ENCODE results near the gene PIPOX. TPM values are rescaled to one million over a fixed set of nuclear protein-coding genes. Genes with fewer than 3 reads are reported as not detected.

PIPOX gene
- total and polyA plus RNA-seq, 2 of the 8 experiments (the other 6 are each of a cell fraction or from before 2014, with no cell fraction given), result 57.2 to 99.6 TPM

GRCh38 chr17:29063992-29064391, 21.1 kb downstream of the PIPOX start:
- Histone ChIP-seq H4K91ac (replicated peaks; ENCODE audit: insufficient read length, low read length) (no peak overlapping the region), H3K79me1 (ENCODE audit: low read depth, low read length) (no peaks in the 10 kb centered on the region), H3K4me2 (ENCODE audit: insufficient read depth in 1 of 2, low read depth in 2 of 2, low read length in 2 of 2) (no peak overlapping the region), H2BK20ac (ENCODE audit: low read length) (no peak overlapping the region), H3K9me3 (ENCODE audit: insufficient read depth in 2 of 2, low read depth in 1 of 2, low read length in 1 of 2) (no peaks in the 10 kb centered on the region), H2BK5ac (ENCODE audit: low read depth, low read length) (no peak overlapping the region), H2AFZ (ENCODE audit: low read length) (no peak overlapping the region), H3K27ac (ENCODE audit: low read depth, low read length) (no peak overlapping the region), H3K56ac (replicated peaks; ENCODE audit: insufficient read length, low read depth, low read length) (no peak overlapping the region), H4K5ac (ENCODE audit: insufficient read length, low read depth, low read length) (no peak overlapping the region), H3K79me2 (ENCODE audit: control insufficient read depth in 1 of 2, insufficient read depth in 2 of 2, low read length in 2 of 2) (no peaks in the 10 kb centered on the region), H3K36me3 (ENCODE audit: control insufficient read depth in 2 of 4, insufficient read depth in 4 of 4, low read length in 3 of 4) (no peaks in the 10 kb centered on the region), H4K20me1 (replicated peaks in 1 of 2; ENCODE audit: control insufficient read depth in 1 of 2, insufficient read depth in 2 of 2, low read length in 2 of 2) (no peaks in the 10 kb centered on the region), H3K18ac (ENCODE audit: extremely low read depth, low read length) (no peak overlapping the region), H3K4me1 (replicated peaks in 1 of 4; ENCODE audit: control insufficient read depth in 3 of 4, insufficient read depth in 4 of 4, low read length in 3 of 4) (peaks cover 12 to 29% (median 18%) of the 10 kb centered on the region in 4 experiments), H3K27me3 (replicated peaks in 1 of 4; ENCODE audit: control insufficient read depth in 3 of 4, extremely low read depth in 1 of 4, insufficient read depth in 3 of 4, low read length in 3 of 4) (0 out of 7 replicates have a peak, but pooled peaks cover 0 to 2% (median 0%) of the 10 kb centered on the region in 4 experiments), H4K8ac (ENCODE audit: extremely low read depth, insufficient read depth, low read length) (no peak overlapping the region), H2BK120ac (replicated peaks; ENCODE audit: low read depth, low read length) (no peak overlapping the region), H2AK5ac (ENCODE audit: low read depth, low read length) (no peak overlapping the region), H3K23me2 (ENCODE audit: low read depth, low read length) (no peaks in the 10 kb centered on the region), H3K4ac (replicated peaks; ENCODE audit: insufficient read length, low read depth, low read length) (no peak overlapping the region), H3K4me3 (ENCODE audit: extremely low read depth in 1 of 4, insufficient read depth in 2 of 4, low read depth in 3 of 4, low read length in 4 of 4) (no peak overlapping the region), H3K9ac (replicated peaks in 1 of 4; ENCODE audit: extremely low read depth in 1 of 4, low read depth in 3 of 4, low read length in 3 of 4) (no peak overlapping the region), H2BK15ac (ENCODE audit: low read length) (no peak overlapping the region), H3K23ac (ENCODE audit: insufficient read length) (no peak overlapping the region), H2BK12ac (ENCODE audit: low read depth, low read length) (no peak overlapping the region), H3K14ac (ENCODE audit: insufficient read length) (no peak overlapping the region)
- CTCF ChIA-PET (ENCODE audit: partially characterized antibody), result interaction anchor here (1.1 to 2.8 kb wide), 7 partner anchors 9 to 111 kb away, joined by 3 to 11 read pairs (median 4); no protein-coding TSS in a partner anchor
- POLR2A ChIA-PET (ENCODE audit: partially characterized antibody), result interaction anchor here (0.7 to 3.1 kb wide), 7 partner anchors 9 to 46 kb away, joined by 3 to 19 read pairs (median 4); no protein-coding TSS in a partner anchor
- 96% methylated on average over 7 of the region's 7 CpGs; no CpG with 5 or more reads in 1 of the 2 experiments for WGBS, 2 experiments (ENCODE audit: extremely low coverage in 1 of 2, insufficient coverage in 1 of 2, insufficient read length in 1 of 2, insufficient replicate concordance in 2 of 2, low coverage in 1 of 2, low lambda C conversion rate in 2 of 2, missing lambda C conversion rate in 1 of 2)
- no peak for DNase-seq (ENCODE audit: low read depth in 1 of 2, low spot score in 2 of 2)
- FAIRE-seq, result no peak
- TF ChIP-seq ATF2 (IDR thresholded peaks at IDR 0.05; ENCODE audit: low read length) (no peak), SIRT6 (IDR thresholded peaks at IDR 0.05; ENCODE audit: low read length) (no peak), GABPA (IDR thresholded peaks at IDR 0.05; ENCODE audit: borderline replicate concordance, insufficient read depth, low read length) (no peak), RXRA (IDR thresholded peaks at IDR 0.05; ENCODE audit: insufficient read depth, low read depth, low read length) (no peak), POLR2AphosphoS5 (IDR thresholded peaks at IDR 0.05; ENCODE audit: low read depth, low read length) (no peak), BCL11A (IDR thresholded peaks at IDR 0.05; ENCODE audit: low read depth in 2 of 2, low read length in 2 of 2) (no peak), CHD2 (IDR thresholded peaks at IDR 0.05; ENCODE audit: low read length) (no peak), CEBPB (IDR thresholded peaks at IDR 0.05; ENCODE audit: low read depth, low read length) (no peak), CTBP2 (IDR thresholded peaks at IDR 0.05; ENCODE audit: borderline replicate concordance, insufficient read depth, insufficient read length, low read length) (no peak), SRF (IDR thresholded peaks at IDR 0.05; ENCODE audit: low read depth, low read length) (no peak)
- TF ChIP-seq, protein P1, sequence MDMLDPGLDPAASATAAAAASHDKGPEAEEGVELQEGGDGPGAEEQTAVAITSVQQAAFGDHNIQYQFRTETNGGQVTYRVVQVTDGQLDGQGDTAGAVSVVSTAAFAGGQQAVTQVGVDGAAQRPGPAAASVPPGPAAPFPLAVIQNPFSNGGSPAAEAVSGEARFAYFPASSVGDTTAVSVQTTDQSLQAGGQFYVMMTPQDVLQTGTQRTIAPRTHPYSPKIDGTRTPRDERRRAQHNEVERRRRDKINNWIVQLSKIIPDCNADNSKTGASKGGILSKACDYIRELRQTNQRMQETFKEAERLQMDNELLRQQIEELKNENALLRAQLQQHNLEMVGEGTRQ (IDR thresholded peaks at IDR 0.05; ENCODE audit: low read length), result no peak
